Sigmoid colon (tissue), 4 donors: ENCODE data around the gene PUS10.

Source experiments
- CTCF ChIP-seq, 4 experiments: fragments of 450-650 bp in 3 of 4; fragments of 200-600 bp in 1 of 4; IDR thresholded peaks; one replicate each; pipeline ENCODE4 v1.5.1; 2016 to 2019; ENCODE audit warnings: antibody characterized with exemption in 4 of 4, mild to moderate bottlenecking in 3 of 4, moderate library complexity in 2 of 4
- EP300 ChIP-seq, 4 donors: sonication (generic); formaldehyde crosslinking; IDR thresholded peaks; one replicate each; pipeline ENCODE4 v1.6.1; 2017; ENCODE audit warnings: antibody characterized with exemption in 4 of 4
- POLR2A ChIP-seq, 2 donors: fragments of 450-650 bp; IDR thresholded peaks; one replicate each; pipeline ENCODE4 v1.6.1; 2016; ENCODE audit warnings: antibody characterized with exemption in 2 of 2, mild to moderate bottlenecking in 2 of 2, moderate library complexity in 2 of 2
- POLR2AphosphoS5 ChIP-seq, 4 donors: sonication (generic); formaldehyde crosslinking; IDR thresholded peaks; one replicate each; pipeline ENCODE4 v1.6.1; 2017; ENCODE audit warnings: antibody characterized with exemption in 4 of 4

- TF ChIP-seq CTCF (IDR thresholded peaks at IDR 0.05) (no peak), POLR2AphosphoS5 (IDR thresholded peaks at IDR 0.05) (no peak), POLR2A (IDR thresholded peaks at IDR 0.05) (no peak), EP300 (IDR thresholded peaks at IDR 0.05) (no peak)
Observed at GRCh38 chr2:61006486-61007105, 11.5 kb downstream of the PUS10 start.
